Stimulated activated CD4-positive, alpha-beta T cell treated with anti-CD3 and anti-CD28 coated beads, Interleukin-12 subunit alpha, Interleukin-12 subunit beta, amount 100 ng/mL, for 4 hours (primary cell): ENCODE measurements around the gene CDR2.
"Not testable (repeated sequence)": the region's sequence is repeated elsewhere in the genome, so short reads cannot be mapped to it uniquely, and the experiment has no call there.

ENCODE experiments used
- DNase-seq: peaks from one replicate; pipeline ENCODE4 v3.0.0-alpha.2; 2020

The CDR2 gene

GRCh38 chr16:22301423-22301822 lies 73.0 kb downstream of the CDR2 start:
- not testable (repeated sequence) for DNase-seq

GRCh38 chr16:22300427-22301071 lies 73.9 kb downstream of the CDR2 start:
- DNase-seq: peak; percentile 34

- no peak for DNase-seq
Observed at GRCh38 chr16:22299036-22299435, 75.4 kb downstream of the CDR2 start.

- DNase-seq: peak; percentile 55
Observed at GRCh38 chr16:22297871-22298733, 76.3 kb downstream of the CDR2 start.

- peak; percentile 100 for DNase-seq
Observed at GRCh38 chr16:22297114-22297870, 77.1 kb downstream of the CDR2 start, which contains the start of gene POLR3E. Gene POLR3E, plus strand, starts transcription at chr16:22297409. Its CDS starts 5,560 bp downstream, at chr16:22302969.

GRCh38 chr16:22296225-22297113 lies 78.0 kb downstream of the CDR2 start:
- DNase-seq: no peak
